HepG2 (cell line): ENCODE measurements around the gene ZSCAN21. TPM values are rescaled to one million over a fixed set of nuclear protein-coding genes. Genes with fewer than 3 reads are reported as not detected.
A peak's percentile ranks its signal among the peaks of the same experiment; 100 is the strongest.

Experiments
- AHDC1 ChIP-seq: sonication (generic); formaldehyde crosslinking; IDR thresholded peaks from 2 replicates; pipeline ENCODE4 v1.5.1; 2020; ENCODE audit warnings: mild to moderate bottlenecking, missing genetic modification reagents, borderline replicate concordance
- BCL6 ChIP-seq: IDR thresholded peaks from 2 replicates; pipeline ENCODE4 v1.6.1; 2016; ENCODE audit warnings: missing genetic modification reagents, missing compliant biosample characterization
- CREB1 ChIP-seq, 2 experiments: fragments of 450-650 bp in 1 of 2; IDR thresholded peaks; 2 replicates each; pipeline ENCODE4 v1.6.1; 2016 to 2017; ENCODE audit warnings: control low read depth in 1 of 2, mild to moderate bottlenecking in 1 of 2, missing compliant biosample characterization in 1 of 2, missing genetic modification characterization in 1 of 2
- HOXA3 ChIP-seq: sonication (generic); formaldehyde crosslinking; IDR thresholded peaks from 2 replicates; pipeline ENCODE4 v1.5.0; 2020; ENCODE audit warnings: missing genetic modification reagents
- KDM3A ChIP-seq: IDR thresholded peaks from 2 replicates; pipeline ENCODE4 v1.6.1; 2018; ENCODE audit warnings: low read depth, missing compliant biosample characterization
- MLX ChIP-seq: IDR thresholded peaks from 2 replicates; pipeline ENCODE4 v1.6.1; 2016
- NBN ChIP-seq: fragments of 450-650 bp; conservative IDR thresholded peaks from 2 replicates; pipeline ENCODE4 v1.6.1; 2017
- NR2F6 ChIP-seq, 2 experiments: IDR thresholded peaks; 2 replicates each; pipeline ENCODE4 v1.6.1; 2016; ENCODE audit warnings: antibody characterized with exemption in 1 of 2, mild to moderate bottlenecking in 1 of 2
- TCF7L2 ChIP-seq: IDR thresholded peaks from 2 replicates; pipeline ENCODE4 v1.6.1; 2011; ENCODE audit warnings: mild to moderate bottlenecking, low read depth, low read length, moderate library complexity
- ZNF30 ChIP-seq: sonication (generic); formaldehyde crosslinking; IDR thresholded peaks from 2 replicates; pipeline ENCODE4 v1.5.0; 2020; ENCODE audit warnings: mild to moderate bottlenecking, missing genetic modification reagents
- polyA plus RNA-seq, 8 experiments: library from polyadenylated mRNA; depleted of rRNA in 3 of 8; stranded (reverse) in 7 of 8; unstranded in 1 of 8; fragments of >200 nt; fragmentation: Illumina TruSeq in 4 of 8; extraction: Trizol in 4 of 8; gene quantifications; 2 replicates each; pipeline versions ENCODE4 v1.2.1 to v1.2.3, GENCODE V29; 2011 to 2016; ENCODE audit warnings: low read depth in 4 of 8, missing spikeins in 1 of 8, mixed read lengths in 1 of 8; ENCODE audit not compliant: insufficient read depth in 1 of 8
- total RNA-seq, 5 experiments: library from RNA; depleted of rRNA; stranded (reverse); fragments of >200 nt; fragmentation: Illumina TruSeq; extraction: Trizol; gene quantifications; 2 replicates each; pipeline ENCODE4 v1.2.3, GENCODE V29; 2016; ENCODE audit warnings: low read depth in 1 of 5
- TF ChIP-seq, protein P1 (sequence below): sonication (generic); formaldehyde crosslinking; IDR thresholded peaks from 2 replicates; pipeline ENCODE4 v1.5.0; 2020; ENCODE audit warnings: mild to moderate bottlenecking, missing genetic modification reagents, borderline replicate concordance
- TF ChIP-seq, protein P2 (sequence below): sonication (generic); formaldehyde crosslinking; IDR thresholded peaks from 2 replicates; pipeline ENCODE4 v1.5.1; 2020; ENCODE audit warnings: mild to moderate bottlenecking, missing genetic modification reagents, borderline replicate concordance

The ZSCAN21 gene
- total and polyA plus RNA-seq, 2 of the 13 experiments (the other 11 are each of a cell fraction or from before 2014, with no cell fraction given): 7.0 to 10.0 TPM

GRCh38 chr7:100017300-100017699 is 32.3 kb upstream of the ZSCAN21 start (continued):
- TF ChIP-seq, protein P1, sequence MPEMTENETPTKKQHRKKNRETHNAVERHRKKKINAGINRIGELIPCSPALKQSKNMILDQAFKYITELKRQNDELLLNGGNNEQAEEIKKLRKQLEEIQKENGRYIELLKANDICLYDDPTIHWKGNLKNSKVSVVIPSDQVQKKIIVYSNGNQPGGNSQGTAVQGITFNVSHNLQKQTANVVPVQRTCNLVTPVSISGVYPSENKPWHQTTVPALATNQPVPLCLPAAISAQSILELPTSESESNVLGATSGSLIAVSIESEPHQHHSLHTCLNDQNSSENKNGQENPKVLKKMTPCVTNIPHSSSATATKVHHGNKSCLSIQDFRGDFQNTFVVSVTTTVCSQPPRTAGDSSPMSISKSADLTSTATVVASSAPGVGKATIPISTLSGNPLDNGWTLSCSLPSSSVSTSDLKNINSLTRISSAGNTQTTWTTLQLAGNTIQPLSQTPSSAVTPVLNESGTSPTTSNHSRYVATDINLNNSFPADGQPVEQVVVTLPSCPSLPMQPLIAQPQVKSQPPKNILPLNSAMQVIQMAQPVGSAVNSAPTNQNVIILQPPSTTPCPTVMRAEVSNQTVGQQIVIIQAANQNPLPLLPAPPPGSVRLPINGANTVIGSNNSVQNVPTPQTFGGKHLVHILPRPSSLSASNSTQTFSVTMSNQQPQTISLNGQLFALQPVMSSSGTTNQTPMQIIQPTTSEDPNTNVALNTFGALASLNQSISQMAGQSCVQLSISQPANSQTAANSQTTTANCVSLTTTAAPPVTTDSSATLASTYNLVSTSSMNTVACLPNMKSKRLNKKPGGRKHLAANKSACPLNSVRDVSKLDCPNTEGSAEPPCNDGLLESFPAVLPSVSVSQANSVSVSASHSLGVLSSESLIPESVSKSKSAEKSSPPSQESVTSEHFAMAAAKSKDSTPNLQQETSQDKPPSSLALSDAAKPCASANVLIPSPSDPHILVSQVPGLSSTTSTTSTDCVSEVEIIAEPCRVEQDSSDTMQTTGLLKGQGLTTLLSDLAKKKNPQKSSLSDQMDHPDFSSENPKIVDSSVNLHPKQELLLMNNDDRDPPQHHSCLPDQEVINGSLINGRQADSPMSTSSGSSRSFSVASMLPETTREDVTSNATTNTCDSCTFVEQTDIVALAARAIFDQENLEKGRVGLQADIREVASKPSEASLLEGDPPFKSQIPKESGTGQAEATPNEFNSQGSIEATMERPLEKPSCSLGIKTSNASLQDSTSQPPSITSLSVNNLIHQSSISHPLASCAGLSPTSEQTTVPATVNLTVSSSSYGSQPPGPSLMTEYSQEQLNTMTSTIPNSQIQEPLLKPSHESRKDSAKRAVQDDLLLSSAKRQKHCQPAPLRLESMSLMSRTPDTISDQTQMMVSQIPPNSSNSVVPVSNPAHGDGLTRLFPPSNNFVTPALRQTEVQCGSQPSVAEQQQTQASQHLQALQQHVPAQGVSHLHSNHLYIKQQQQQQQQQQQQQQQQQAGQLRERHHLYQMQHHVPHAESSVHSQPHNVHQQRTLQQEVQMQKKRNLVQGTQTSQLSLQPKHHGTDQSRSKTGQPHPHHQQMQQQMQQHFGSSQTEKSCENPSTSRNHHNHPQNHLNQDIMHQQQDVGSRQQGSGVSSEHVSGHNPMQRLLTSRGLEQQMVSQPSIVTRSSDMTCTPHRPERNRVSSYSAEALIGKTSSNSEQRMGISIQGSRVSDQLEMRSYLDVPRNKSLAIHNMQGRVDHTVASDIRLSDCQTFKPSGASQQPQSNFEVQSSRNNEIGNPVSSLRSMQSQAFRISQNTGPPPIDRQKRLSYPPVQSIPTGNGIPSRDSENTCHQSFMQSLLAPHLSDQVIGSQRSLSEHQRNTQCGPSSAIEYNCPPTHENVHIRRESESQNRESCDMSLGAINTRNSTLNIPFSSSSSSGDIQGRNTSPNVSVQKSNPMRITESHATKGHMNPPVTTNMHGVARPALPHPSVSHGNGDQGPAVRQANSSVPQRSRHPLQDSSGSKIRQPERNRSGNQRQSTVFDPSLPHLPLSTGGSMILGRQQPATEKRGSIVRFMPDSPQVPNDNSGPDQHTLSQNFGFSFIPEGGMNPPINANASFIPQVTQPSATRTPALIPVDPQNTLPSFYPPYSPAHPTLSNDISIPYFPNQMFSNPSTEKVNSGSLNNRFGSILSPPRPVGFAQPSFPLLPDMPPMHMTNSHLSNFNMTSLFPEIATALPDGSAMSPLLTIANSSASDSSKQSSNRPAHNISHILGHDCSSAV (CRISPR knock-in tag): no peak
- TF ChIP-seq HOXA3 (CRISPR knock-in tag) (peak; percentile 54; the same call in 1 of the 2 replicates), ZNF30 (CRISPR knock-in tag) (no peak), TCF7L2 (no peak), NBN (no peak), MLX (CRISPR knock-in tag) (no peak; the same call in 1 of the 2 replicates), KDM3A (CRISPR knock-in tag) (no peak), BCL6 (peak; percentile 43; the same call in 1 of the 2 replicates), NR2F6 (IDR thresholded peaks at IDR 0.05) (no peak), NR2F6 (CRISPR knock-in tag; IDR thresholded peaks at IDR 0.05) (no peak), AHDC1 (CRISPR knock-in tag) (no peak; the same call in 1 of the 2 replicates), CREB1 (IDR thresholded peaks at IDR 0.05) (no peak), CREB1 (CRISPR knock-in tag; IDR thresholded peaks at IDR 0.05) (no peak)
- TF ChIP-seq, protein P2, sequence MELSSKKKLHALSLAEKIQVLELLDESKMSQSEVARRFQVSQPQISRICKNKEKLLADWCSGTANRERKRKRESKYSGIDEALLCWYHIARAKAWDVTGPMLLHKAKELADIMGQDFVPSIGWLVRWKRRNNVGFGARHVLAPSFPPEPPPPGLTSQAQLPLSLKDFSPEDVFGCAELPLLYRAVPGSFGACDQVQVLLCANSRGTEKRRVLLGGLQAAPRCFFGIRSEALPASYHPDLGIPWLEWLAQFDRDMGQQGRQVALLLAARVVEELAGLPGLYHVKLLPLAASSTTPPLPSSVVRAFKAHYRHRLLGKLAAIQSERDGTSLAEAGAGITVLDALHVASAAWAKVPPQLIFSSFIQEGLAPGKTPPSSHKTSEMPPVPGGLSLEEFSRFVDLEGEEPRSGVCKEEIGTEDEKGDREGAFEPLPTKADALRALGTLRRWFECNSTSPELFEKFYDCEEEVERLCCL (CRISPR knock-in tag): no peak
